Liver (tissue), 3 donors: ENCODE data around the gene TUT7.

Source experiments
- YY1 ChIP-seq: IDR thresholded peaks from 2 replicates; pipeline ENCODE4 v1.6.1; 2016; ENCODE audit warnings: antibody characterized with exemption, mild to moderate bottlenecking
- TF ChIP-seq, protein P1 (sequence below): IDR thresholded peaks from 2 replicates; pipeline ENCODE4 v1.6.1; 2016; ENCODE audit warnings: antibody characterized with exemption
- TF ChIP-seq, protein P2 (sequence below): IDR thresholded peaks from 2 replicates; pipeline ENCODE4 v1.6.1; 2016; ENCODE audit warnings: antibody characterized with exemption
- TF ChIP-seq, protein P3 (sequence below): fragments of 150-350 bp; IDR thresholded peaks from 2 replicates; pipeline ENCODE4 v1.5.1; 2017; ENCODE audit warnings: improper control_type of control experiment, low read depth, low read length; ENCODE audit not compliant: missing input control
- donor health status: healthy.
- donor health status: healthy.

DNA sequence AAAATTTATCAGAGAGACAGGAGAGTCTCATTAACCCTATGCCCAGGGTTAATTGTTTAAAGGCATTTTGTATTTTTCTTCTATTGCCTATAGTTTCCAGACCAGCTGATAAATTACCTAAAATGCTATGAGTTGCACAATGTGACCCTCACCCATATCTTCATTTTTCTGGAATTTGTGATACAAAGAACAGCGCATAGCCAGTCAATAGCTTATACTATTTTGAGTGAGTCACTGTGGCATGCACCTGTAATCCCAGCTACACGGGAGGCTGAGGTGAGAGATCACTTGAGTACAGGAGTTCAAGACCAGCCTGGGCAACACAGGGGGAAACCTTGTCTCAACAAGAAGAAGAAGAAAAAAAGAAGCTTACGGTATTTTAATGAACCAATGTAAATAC, 97.6 kb downstream of the TUT7 start:
- TF ChIP-seq YY1 = no peak
- TF ChIP-seq, protein P1, sequence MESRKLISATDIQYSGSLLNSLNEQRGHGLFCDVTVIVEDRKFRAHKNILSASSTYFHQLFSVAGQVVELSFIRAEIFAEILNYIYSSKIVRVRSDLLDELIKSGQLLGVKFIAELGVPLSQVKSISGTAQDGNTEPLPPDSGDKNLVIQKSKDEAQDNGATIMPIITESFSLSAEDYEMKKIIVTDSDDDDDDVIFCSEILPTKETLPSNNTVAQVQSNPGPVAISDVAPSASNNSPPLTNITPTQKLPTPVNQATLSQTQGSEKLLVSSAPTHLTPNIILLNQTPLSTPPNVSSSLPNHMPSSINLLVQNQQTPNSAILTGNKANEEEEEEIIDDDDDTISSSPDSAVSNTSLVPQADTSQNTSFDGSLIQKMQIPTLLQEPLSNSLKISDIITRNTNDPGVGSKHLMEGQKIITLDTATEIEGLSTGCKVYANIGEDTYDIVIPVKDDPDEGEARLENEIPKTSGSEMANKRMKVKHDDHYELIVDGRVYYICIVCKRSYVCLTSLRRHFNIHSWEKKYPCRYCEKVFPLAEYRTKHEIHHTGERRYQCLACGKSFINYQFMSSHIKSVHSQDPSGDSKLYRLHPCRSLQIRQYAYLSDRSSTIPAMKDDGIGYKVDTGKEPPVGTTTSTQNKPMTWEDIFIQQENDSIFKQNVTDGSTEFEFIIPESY = no peak
- TF ChIP-seq, protein P2, sequence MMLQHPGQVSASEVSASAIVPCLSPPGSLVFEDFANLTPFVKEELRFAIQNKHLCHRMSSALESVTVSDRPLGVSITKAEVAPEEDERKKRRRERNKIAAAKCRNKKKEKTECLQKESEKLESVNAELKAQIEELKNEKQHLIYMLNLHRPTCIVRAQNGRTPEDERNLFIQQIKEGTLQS = no peak
- TF ChIP-seq, protein P3, sequence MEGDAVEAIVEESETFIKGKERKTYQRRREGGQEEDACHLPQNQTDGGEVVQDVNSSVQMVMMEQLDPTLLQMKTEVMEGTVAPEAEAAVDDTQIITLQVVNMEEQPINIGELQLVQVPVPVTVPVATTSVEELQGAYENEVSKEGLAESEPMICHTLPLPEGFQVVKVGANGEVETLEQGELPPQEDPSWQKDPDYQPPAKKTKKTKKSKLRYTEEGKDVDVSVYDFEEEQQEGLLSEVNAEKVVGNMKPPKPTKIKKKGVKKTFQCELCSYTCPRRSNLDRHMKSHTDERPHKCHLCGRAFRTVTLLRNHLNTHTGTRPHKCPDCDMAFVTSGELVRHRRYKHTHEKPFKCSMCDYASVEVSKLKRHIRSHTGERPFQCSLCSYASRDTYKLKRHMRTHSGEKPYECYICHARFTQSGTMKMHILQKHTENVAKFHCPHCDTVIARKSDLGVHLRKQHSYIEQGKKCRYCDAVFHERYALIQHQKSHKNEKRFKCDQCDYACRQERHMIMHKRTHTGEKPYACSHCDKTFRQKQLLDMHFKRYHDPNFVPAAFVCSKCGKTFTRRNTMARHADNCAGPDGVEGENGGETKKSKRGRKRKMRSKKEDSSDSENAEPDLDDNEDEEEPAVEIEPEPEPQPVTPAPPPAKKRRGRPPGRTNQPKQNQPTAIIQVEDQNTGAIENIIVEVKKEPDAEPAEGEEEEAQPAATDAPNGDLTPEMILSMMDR = no peak
